Activated CD4-positive, alpha-beta T cell treated with anti-CD3 and anti-CD28 coated beads for 1 hour (primary cell): Measurements from ENCODE around the gene CLDN22.

Experiments
- DNase-seq: peaks from one replicate; pipeline ENCODE4 v3.0.0-alpha.2; 2020

CLDN22 gene

GRCh38 chr4:183320211-183321059 is at the start of gene CLDN22:
CLDN22 (minus strand) TSS chr4:183320276; CDS start chr4:183320218, 58 bp downstream.
- no peak for DNase-seq

DNA sequence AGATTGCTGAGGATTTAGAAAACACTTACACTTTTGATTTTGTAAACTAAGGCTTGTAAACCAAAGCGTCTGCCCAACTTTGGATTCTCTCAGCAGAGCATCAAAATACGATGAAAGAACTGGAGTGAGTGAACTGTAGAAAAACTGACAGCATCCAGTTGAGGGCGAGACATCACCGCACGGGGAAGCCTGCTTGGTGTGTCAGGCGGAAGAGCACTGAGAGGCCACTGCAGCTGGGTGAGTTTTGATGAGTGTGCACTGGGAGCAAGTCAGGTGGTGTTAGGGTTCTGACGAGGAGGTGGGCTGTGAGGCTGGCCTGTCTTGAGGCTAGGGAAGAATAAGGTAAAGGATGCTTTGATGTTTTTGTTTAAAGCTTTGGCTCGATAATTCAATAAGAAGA is 49.0 kb upstream of the CLDN22 start:
- DNase-seq: no peak

DNA sequence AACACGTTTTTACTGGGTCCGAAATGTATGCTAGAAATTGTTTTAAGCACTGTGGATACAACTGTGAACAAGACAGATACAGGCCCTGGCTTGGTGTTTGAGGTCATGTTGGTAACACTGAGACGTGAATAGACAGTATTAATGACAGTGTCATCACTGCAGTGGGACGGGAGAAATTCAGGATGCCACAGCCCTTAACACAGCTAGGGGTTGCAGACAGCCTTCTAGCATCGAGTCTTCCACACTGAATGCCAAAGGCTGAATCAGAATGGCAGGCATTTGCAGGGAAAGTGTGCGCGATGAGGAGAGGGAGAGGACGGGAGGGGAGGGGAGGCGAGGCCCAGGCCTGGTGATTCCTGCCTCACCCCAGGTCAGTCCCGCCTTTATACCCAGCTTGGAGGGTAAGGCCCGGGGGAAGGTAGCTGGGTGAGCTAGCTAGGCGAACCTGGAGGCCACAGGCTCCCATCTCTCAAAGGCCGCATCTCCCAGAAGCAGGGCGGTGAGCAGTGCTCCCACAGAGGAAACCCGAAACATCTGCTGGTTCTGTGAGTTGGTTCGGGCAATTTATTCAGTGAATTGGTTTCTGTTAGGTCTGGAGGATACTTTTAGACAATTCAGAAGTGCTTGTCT is 46.2 kb upstream of the CLDN22 start:
- DNase-seq: no peak

- no peak for DNase-seq
These were observed 43.9 kb upstream of the CLDN22 start for GRCh38 chr4:183364025-183364424.

GRCh38 chr4:183362916-183363542 is 43.0 kb upstream of the CLDN22 start:
- no peak for DNase-seq

- no peak for DNase-seq
These were observed 42.0 kb upstream of the CLDN22 start for GRCh38 chr4:183362036-183362435.

DNA sequence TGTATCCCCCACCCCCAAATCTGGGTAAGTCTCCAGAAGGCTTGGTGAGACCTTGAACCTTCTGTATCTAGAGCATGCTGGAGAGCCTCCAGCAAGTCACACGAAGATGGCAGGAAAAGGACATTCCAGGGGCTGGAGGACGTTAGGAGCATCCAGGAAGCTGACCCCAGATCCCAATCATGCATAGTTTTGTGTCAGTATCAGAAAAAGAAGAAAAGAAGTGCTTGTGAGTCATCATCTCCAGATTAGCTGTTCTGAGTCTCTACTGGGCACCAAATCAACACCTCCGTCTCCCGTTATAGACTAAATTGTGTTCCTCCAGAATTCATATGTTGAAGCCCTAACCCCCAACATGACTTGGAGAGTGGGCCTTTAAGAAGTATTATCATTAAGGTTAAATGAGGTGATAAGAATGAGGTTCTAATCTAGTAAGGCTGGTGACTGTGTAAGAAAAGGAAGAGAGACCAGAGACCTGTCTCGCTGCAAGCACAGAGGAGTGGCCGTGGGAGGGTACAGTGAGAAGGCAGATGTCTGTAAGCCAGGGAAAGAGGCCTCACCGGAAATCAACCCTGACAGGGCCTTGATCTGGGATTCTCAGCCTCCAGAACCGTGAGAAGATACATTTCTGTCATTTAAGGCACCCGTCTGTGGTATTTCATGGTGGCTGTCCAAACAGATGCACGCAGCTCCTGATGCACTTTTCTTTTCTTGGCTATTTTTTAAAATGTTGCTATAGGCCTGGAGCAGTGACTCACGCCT is 40.3 kb upstream of the CLDN22 start:
- DNase-seq: no peak

GRCh38 chr4:183358215-183358755 is 38.2 kb upstream of the CLDN22 start:
- DNase-seq: no peak

- DNase-seq: no peak
These were observed 37.0 kb upstream of the CLDN22 start for GRCh38 chr4:183356931-183357675.

DNA sequence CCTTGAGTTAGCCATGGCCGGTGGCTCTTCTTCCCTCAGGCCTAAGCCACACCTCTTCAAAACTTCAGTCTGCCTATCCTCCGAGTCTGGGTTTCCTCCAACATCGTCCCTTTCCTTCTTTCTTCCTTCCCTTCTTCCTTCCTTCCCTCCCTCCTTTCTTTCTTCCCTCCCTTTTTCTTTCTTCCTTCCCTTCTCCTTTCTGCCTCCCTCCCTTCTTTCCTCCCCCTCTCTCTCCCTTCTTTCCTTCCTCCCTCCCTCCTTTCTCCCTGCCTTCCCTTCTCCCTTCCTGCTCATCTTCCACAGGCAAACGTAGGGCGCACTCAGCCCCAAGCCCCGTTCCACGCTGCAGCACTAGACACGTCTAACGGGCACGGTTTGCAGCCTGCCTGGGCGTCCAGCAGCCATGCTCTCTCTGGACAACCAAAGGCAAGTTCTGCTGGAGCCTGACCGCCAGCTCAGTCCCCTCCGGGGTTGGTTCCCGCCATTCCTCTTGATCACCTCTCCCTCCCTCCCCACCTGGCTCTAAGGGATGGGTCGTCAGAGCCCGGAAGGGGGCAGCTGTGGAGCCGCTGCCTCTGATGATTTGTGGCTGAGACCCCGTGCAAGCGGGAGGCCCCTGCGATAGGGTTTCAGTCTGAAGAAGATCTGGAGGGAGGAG is 36.2 kb upstream of the CLDN22 start:
- DNase-seq: no peak

DNA sequence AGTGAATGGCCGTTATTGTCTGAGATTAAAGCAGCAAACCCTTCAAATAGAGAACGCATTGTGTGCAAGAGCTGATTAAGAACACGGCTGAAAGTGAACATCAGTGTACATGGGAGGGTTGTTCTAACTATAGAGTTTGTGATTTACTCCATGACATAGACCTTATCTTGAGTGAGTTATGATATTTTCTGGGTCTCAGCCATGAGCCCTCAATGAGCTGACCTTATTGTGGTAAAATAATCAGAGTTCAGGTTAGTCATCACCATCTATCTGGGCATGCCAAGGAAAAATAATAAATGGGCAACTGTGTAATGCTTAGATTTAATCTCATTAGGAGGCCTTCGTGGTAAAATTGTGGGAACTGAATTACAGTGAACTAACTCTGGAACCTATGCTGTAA is 35.3 kb upstream of the CLDN22 start:
- DNase-seq: no peak

- DNase-seq: no peak
These were observed 34.1 kb upstream of the CLDN22 start for GRCh38 chr4:183354219-183354618.

GRCh38 chr4:183353557-183353956 is 33.5 kb upstream of the CLDN22 start:
- no peak for DNase-seq

- DNase-seq: no peak
These were observed 32.5 kb upstream of the CLDN22 start for GRCh38 chr4:183352546-183352945.

DNA sequence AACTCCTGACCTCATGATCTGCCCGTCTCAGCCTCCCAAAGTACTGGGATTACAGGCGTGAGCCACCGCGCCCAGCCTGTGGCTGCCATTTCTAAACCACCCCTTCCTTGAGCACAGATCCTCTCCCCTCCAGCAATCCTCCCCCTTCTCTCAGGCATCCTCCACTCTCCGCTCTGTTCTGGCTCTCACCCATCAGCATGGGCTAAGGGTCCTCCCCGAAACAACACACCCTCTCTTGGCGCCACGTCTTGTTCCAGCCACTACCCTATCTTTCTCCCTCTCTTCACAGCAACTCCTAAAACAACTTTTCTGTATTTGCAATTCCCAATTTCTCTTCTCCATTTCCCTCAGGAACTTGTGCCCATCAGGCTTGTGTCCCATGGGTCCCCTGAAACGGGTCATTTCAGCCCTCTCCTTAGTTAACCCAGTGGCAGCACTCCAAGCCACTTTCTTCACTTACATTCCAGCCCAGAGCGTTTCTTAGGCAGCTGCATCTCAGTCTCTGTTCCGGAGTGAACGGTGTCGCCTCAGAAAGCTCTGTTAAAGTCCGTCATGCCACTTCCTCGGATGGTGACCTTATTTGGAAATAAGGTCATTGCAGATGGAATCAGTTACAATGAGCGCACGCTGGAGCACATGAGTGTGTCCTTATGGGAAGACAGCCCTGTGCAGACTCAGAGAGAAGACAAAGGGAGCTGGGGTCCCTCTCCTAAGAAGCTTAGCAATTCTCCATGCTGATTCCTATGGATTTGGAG is 30.4 kb upstream of the CLDN22 start:
- DNase-seq: no peak

GRCh38 chr4:183349673-183350072 is 29.6 kb upstream of the CLDN22 start:
- no peak for DNase-seq

- no peak for DNase-seq
These were observed 28.9 kb upstream of the CLDN22 start for GRCh38 chr4:183348706-183349659.

DNA sequence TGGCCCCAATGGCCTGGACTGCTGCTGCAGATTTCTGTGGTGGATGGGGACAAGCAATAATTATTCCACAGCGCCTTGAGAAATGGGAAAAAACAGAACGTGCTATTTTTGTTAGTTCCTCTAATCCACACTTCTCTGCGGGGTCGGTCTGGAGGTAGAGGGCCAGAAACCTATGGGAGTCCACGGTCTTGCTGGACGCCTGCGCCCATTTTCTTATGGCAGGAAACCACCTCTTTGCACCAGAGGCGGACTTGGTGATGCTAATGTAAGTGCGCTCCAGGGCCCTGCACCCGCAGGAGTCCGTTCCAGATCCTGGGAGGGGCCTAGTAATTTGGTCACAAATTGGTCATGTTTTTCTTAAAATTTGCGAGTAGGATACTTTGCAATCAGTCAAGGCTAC is 28.1 kb upstream of the CLDN22 start:
- DNase-seq: no peak

GRCh38 chr4:183347566-183347965 is 27.5 kb upstream of the CLDN22 start:
- DNase-seq: no peak

DNA sequence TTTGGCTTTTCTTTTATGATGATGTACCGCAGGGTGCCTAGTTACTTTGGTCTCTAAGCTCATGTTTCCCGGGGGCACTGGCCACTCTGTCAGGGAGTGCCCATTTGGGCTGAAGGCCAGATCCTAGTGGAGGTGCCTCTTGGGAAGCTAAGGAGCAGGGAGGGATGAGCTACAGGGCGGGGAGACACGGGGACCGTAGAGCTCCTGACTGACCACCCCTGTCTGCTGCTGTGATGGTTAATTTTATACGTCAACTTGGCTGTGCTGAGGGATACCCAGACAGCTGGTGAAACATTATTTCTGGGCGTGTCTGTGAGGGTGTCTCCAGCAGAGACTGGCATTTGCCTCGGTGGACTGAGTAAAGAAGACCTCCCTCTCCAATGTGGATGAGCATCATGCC is 27.1 kb upstream of the CLDN22 start:
- DNase-seq: no peak
